Urinary bladder (tissue), 4 donors: ENCODE results near the gene HLA-DRA. TPM values are rescaled to one million over a fixed set of nuclear protein-coding genes. Genes with fewer than 3 reads are reported as not detected.
"Not testable (repeated sequence)": the region's sequence is repeated elsewhere in the genome, so short reads cannot be mapped to it uniquely, and the experiment has no call there.

Experiments
- DNase-seq: peaks from one replicate; pipeline ENCODE4 v3.0.0-alpha.2; 2015; ENCODE audit errors: extremely low spot score
- H3K27ac ChIP-seq: one replicate; pipeline ENCODE4 v1.5.1; 2013; ENCODE audit warnings: low read depth, mild to moderate bottlenecking, moderate library complexity
- H3K36me3 ChIP-seq: one replicate; pipeline ENCODE4 v1.6.1; 2013; ENCODE audit warnings: mild to moderate bottlenecking, moderate library complexity; ENCODE audit not compliant: insufficient read depth
- H3K4me1 ChIP-seq: one replicate; pipeline ENCODE4 v1.6.1; 2013; ENCODE audit warnings: mild to moderate bottlenecking, moderate library complexity; ENCODE audit not compliant: insufficient read depth
- H3K4me3 ChIP-seq: one replicate; pipeline ENCODE4 v1.5.1; 2013; ENCODE audit warnings: low read depth, low read length
- WGBS: extraction: QIAGEN DNeasy Blood & Tissue Kit; methylation state at CpG from one replicate; pipeline ENCODE4 v1.1.7; 2013; 5-methylcytosine and 5-hydroxymethylcytosine counted together
- polyA plus RNA-seq: library from polyadenylated mRNA; stranded (reverse); fragments of 200-250 nt; gene quantifications from one replicate; pipeline ENCODE4 v1.2.3, GENCODE V29; 2013
- total RNA-seq: library from RNA; depleted of rRNA; stranded (reverse); fragments of >200 nt; gene quantifications from one replicate; pipeline ENCODE4 v1.2.3, GENCODE V29; 2014
- donor health status: healthy with polysubstance abuse.
- donor health status: healthy.

Gene HLA-DRA
- total and polyA plus RNA-seq, 2 donors = 93.9 to 272 TPM

GRCh38 chr6:32439139-32439538, 548 bp upstream of the HLA-DRA start:
- Histone ChIP-seq H3K4me3 (no peak overlapping the region), H3K36me3 (no peaks in the 10 kb centered on the region), H3K27ac (no peak overlapping the region), H3K4me1 (no peaks in the 10 kb centered on the region)
- WGBS = 94% methylated on average over 1 of the region's 1 CpG
- no peak for DNase-seq

DNA sequence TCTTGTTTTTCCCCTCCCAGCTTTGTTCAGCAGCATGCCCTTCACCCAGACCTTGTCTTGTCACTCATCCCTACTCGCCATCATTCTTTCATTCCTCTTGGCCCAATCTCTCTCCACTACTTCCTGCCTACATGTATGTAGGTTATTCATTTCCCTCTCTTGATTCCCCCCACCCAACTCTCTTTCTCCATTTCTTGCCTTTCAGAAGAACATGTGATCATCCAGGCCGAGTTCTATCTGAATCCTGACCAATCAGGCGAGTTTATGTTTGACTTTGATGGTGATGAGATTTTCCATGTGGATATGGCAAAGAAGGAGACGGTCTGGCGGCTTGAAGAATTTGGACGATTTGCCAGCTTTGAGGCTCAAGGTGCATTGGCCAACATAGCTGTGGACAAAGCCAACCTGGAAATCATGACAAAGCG, 2.6 kb downstream of the HLA-DRA start:
- WGBS = 85% methylated on average over 7 of the region's 7 CpGs
- DNase-seq = no peak
- H3K36me3 ChIP-seq = no peaks in the 10 kb centered on the region
- H3K27ac ChIP-seq = no peak overlapping the region
- H3K4me3 ChIP-seq = no peak overlapping the region
- no peaks in the 10 kb centered on the region for H3K4me1 ChIP-seq

GRCh38 chr6:32442977-32443552, 3.4 kb downstream of the HLA-DRA start:
- Histone ChIP-seq H3K27ac (no peak overlapping the region), H3K4me1 (no peaks in the 10 kb centered on the region), H3K36me3 (no peaks in the 10 kb centered on the region), H3K4me3 (no peak overlapping the region)
- WGBS = 74% methylated on average over 8 of the region's 8 CpGs
- no peak for DNase-seq

GRCh38 chr6:32444433-32444832, 4.7 kb downstream of the HLA-DRA start:
- no peak overlapping the region for H3K4me3 ChIP-seq
- DNase-seq = no peak
- 94% methylated on average over 2 of the region's 2 CpGs for WGBS
- no peaks in the 10 kb centered on the region for H3K36me3 ChIP-seq
- no peaks in the 10 kb centered on the region for H3K4me1 ChIP-seq
- H3K27ac ChIP-seq = no peak overlapping the region

- WGBS = 57% methylated on average over 3 of the region's 3 CpGs
- H3K36me3 ChIP-seq = no peaks in the 10 kb centered on the region
- no peak for DNase-seq
- no peak overlapping the region for H3K4me3 ChIP-seq
- no peak overlapping the region for H3K27ac ChIP-seq
- no peaks in the 10 kb centered on the region for H3K4me1 ChIP-seq
These were observed 5.7 kb downstream of the HLA-DRA start for GRCh38 chr6:32445321-32445854.

DNA sequence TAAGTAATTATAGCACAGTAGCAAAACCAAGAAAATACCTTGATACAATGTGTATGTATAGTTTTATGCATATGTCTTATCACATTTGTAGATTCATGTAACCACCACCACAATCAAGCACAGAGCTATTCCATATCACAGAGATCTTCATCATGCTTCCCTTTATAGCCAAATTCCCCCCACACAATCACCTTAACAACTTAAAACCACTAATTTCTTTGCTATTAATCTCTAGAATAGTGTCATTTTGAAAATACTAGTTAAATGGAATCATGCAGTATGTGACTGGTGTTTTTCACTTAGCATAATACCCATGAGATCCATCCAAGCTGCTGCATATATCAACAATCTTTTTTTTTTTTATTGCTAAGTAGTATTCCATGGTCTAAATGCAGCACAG, 8.2 kb downstream of the HLA-DRA start:
- Histone ChIP-seq H3K27ac (no peak overlapping the region), H3K36me3 (no peaks in the 10 kb centered on the region), H3K4me3 (no peak overlapping the region), H3K4me1 (no peaks in the 10 kb centered on the region)
- no peak for DNase-seq

DNA sequence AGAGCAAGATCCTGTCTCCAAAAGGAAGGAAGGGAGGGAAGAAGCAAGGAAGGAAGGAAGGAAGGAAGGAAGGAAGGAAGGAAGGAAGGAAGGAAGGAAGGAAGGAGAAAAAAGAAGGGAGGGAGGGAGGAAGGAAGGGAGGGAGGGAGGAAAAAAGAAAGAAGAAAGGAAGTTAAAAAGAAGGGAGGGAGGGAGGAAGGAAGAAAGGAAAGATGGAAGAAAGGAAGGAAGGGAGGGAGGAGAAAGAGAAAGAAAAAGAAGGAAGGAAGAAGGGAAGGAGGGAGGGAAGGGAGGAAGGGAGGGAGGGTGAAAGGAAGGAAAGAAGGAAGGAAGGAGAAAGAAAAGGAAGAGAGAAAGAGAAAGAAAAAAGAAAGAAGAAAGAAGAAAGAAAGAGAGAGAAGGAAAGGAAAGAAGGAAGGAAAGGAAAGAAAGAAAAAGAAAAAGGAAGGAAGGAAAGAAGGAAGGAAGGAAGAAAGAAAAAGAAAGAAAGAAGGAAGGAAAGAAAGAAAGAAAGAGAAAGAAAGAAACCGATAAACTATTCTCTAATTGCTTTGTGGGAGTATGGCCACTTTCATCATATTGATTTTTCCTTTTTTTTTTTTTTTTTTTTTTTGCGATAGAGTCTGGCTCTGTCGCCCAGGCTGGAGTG, 9.5 kb downstream of the HLA-DRA start:
- no peaks in the 10 kb centered on the region for H3K36me3 ChIP-seq
- no peak overlapping the region for H3K27ac ChIP-seq
- H3K4me1 ChIP-seq = no peaks in the 10 kb centered on the region
- no peak for DNase-seq
- 70% methylated on average over 3 of the region's 3 CpGs for WGBS
- no peak overlapping the region for H3K4me3 ChIP-seq

- H3K4me1 ChIP-seq = no peaks in the 10 kb centered on the region
- H3K36me3 ChIP-seq = no peaks in the 10 kb centered on the region
- no peak overlapping the region for H3K4me3 ChIP-seq
- H3K27ac ChIP-seq = no peak overlapping the region
- WGBS = 66% methylated on average over 4 of the region's 4 CpGs
- no peak for DNase-seq
These were observed 17.4 kb downstream of the HLA-DRA start for GRCh38 chr6:32457054-32457453.

DNA sequence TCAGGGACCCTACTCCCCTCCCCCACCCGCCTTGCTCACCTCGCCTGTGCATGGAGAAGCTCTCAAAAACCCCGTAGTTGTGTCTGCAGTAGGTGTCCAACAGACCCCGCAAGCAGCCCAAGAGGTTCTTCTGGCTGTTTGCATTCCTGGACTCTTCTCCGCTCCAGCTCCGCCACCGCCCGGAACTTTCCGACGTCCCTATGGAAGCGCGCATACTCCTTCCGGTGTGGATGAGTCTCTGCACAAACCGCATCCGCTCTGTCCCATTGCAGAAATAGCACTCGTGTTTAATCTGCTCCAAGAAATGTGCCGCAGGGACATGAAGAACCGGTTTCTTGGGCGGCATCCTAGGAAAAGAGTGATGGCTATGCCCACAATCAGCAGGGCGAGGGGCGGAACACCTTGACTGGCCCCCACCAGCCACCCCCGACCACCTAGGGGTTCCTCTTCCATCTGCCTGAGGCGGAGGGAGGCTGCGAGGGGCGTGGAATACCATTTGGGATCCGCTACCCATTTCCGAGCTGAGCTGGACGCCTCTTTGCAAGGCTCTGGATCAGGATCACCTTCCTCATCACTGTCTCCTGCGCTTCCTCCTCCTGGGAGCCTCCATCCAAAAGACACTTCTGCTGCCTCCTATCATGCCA, 20.2 kb downstream of the HLA-DRA start:
- 65% methylated on average over 29 of the region's 29 CpGs for WGBS
- Histone ChIP-seq H3K36me3 (no peaks in the 10 kb centered on the region), H3K4me1 (no peaks in the 10 kb centered on the region), H3K4me3 (no peak overlapping the region), H3K27ac (no peak overlapping the region)
- no peak for DNase-seq

DNA sequence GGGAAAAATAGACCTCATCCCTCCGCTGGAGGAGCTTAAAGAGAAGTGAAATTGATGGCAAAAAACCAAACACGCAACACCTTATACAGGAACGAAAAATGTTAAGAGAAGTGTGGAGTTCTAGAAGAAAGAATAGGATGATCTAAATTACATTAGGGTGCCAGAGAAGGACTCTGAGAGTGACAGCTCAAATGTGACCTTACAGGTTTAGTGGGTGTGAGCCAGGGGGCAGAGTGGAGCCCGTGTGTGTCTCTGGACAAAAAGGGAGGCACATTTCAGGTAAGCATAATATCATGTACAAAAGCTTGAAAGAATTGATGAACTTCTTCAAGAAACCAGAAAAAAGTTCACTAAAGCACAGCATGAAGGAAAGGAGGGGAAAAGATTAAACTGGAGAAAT, 20.8 kb downstream of the HLA-DRA start:
- no peak for DNase-seq
- 64% methylated on average over 4 of the region's 4 CpGs for WGBS
- no peak overlapping the region for H3K4me3 ChIP-seq
- no peaks in the 10 kb centered on the region for H3K36me3 ChIP-seq
- no peak overlapping the region for H3K27ac ChIP-seq
- H3K4me1 ChIP-seq = no peaks in the 10 kb centered on the region

- no peaks in the 10 kb centered on the region for H3K4me1 ChIP-seq
- DNase-seq = no peak
- H3K4me3 ChIP-seq = no peak overlapping the region
- no peaks in the 10 kb centered on the region for H3K36me3 ChIP-seq
- WGBS = 80% methylated on average over 5 of the region's 5 CpGs
- H3K27ac ChIP-seq = no peak overlapping the region
These were observed 21.8 kb downstream of the HLA-DRA start for GRCh38 chr6:32461493-32461892.

DNA sequence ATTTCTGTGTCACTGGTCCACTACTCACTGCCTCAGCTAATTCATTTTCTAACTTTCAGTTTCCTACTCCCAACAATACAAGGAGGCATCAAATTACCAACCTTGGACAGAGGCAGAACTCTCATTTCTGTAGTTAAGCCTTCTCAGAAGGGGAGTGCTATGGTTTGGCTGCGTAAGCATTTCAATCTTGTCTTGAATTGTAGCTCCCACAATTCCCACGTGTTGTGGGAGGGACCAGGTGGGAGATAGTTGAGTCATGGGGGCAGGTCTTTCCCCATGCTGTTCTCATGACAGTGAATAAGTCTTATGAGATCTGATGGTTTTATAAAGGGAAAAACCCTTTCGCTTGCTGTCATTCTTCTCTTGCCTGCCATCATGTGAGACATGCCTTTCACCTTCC, 22.9 kb downstream of the HLA-DRA start:
- WGBS = 33% methylated on average over 3 of the region's 3 CpGs
- H3K4me3 ChIP-seq = no peak overlapping the region
- H3K36me3 ChIP-seq = no peaks in the 10 kb centered on the region
- no peaks in the 10 kb centered on the region for H3K4me1 ChIP-seq
- no peak overlapping the region for H3K27ac ChIP-seq
- no peak for DNase-seq

DNA sequence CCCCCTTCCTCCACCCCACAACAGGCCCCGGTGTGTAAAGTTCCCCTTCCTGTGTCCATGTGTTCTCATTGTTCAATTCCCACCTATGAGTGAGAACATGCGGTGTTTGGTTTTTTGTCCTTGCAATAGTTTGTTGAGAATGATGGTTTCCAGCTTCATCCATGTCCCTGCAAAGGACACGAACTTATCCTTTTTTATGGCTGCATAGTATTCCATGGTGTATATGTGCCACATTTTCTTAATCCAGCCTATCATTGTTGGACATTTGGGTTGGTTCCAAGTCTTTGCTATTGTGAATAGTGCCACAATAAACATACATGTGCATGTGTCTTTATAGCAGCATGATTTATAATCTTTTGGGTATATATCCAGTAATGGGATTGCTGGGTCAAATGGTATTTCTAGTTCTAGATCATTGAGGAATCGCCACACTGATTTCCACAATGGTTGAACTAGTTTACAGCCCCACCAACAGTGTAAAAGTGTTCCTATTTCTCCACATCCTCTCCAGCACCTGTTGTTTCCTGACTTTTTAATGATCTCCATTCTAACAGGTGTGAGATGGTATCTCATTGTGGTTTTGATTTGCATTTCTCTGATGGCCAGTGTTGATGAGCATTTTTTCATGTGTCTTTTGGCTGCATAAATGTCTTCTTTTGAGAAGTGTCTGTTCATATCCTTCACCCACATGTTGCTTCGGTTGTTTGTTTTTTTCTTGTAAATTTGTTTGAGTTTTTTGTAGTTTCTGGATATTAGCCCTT, 28.2 kb downstream of the HLA-DRA start:
- DNase-seq = not testable (repeated sequence)
- WGBS = 24% methylated on average over 3 of the region's 5 CpGs

More for the DNA sequence above, 28.2 kb downstream of the HLA-DRA start:
- not testable (repeated sequence) for H3K36me3 ChIP-seq, H3K4me1 ChIP-seq, H3K27ac ChIP-seq, H3K4me3 ChIP-seq
